ENCODE data around the gene SUSD4. TPM values are rescaled to one million over a fixed set of nuclear protein-coding genes. Genes with fewer than 3 reads are reported as not detected.

SUSD4 gene
- total and polyA plus RNA-seq, 10 of the 15 experiments (the other 5 are each of a cell fraction or from before 2014, with no cell fraction given): 0.13 to 1.1 (median 0.26) TPM; not detected in 3

DNA sequence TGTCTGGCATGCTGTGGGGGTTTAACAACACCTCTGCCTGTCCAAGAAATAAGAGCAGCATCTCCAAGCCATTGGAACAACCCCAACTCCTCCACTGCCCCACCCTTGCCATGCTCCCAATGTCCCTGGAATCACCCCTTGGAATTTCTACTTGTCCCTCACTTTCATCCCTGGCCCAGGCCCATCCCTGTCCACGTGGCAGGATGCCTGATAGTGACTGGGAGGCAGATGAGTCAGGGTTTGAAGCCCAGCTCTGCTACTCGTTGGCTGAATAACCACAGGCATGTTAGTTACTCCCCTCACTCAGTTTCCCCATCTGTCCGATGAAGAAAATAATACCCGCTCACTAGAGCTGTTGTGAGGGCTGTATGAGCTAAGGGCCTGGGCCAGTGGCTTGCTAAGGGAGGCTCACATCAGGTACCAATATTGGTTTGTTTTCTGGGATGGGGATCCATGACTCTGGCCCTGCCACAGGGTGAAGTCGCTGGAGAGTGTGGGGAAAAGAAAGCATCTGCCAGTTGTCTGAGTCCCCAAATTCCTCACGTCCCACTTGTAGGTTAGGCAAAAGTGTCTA is 121.5 kb downstream of the SUSD4 start:
- Histone ChIP-seq H3K9ac (ENCODE audit: control insufficient read depth, insufficient read depth, low read length) (no peak overlapping the region), H3K27me3 (replicated peaks in 1 of 2; ENCODE audit: control insufficient read depth in 2 of 2, insufficient read depth in 2 of 2, low read length in 1 of 2) (no peaks in the 10 kb centered on the region; a peak in 1 of 4 replicates), H3K79me2 (ENCODE audit: control insufficient read depth, insufficient read depth, low read length) (no peaks in the 10 kb centered on the region), H3K9me3 (replicated peaks; ENCODE audit: control insufficient read depth, insufficient read depth, low read length) (no peaks in the 10 kb centered on the region), H3K36me3 (ENCODE audit: control insufficient read depth in 2 of 2, insufficient read depth in 2 of 2, low read length in 1 of 2) (no peaks in the 10 kb centered on the region), H3K27ac (ENCODE audit: control insufficient read depth, insufficient read depth) (no peak overlapping the region), H3K4me1 (ENCODE audit: control insufficient read depth, insufficient read depth, low read length) (no peaks in the 10 kb centered on the region), H2AFZ (ENCODE audit: control insufficient read depth, low read depth, low read length) (no peak overlapping the region), H4K20me1 (ENCODE audit: control insufficient read depth, insufficient read depth) (no peaks in the 10 kb centered on the region), H3K4me3 (no peak overlapping the region), H3K4me2 (ENCODE audit: control insufficient read depth, insufficient read depth) (no peak overlapping the region)
- CTCF ChIA-PET: interaction anchor here (0.7 to 12.8 kb wide), 9 partner anchors 50 to 120 kb away, joined by 3 to 406 read pairs (median 4); partner anchors contain the start of gene TLR5
- DNase-seq (ENCODE audit: low read depth, low spot score) (no peak), ATAC-seq (no peak), FAIRE-seq (no peak)
- in situ Hi-C loops (cut with MboI): no loop called here
- SMC1A ChIA-PET (ENCODE audit: uncharacterized antibody, unreplicated experiment): interaction anchor here (1.1 to 12.3 kb wide), 11 partner anchors 46 to 113 kb away, joined by 3 to 218 read pairs (median 11); partner anchors contain the start of gene TLR5
- WGBS (ENCODE audit: insufficient coverage, insufficient replicate concordance, low lambda C conversion rate, missing lambda C conversion rate): 24% methylated on average over 6 of the region's 6 CpGs
- no TSS peak for BruUV-seq (replicated peaks)
- RAD21 ChIA-PET (ENCODE audit: unreplicated experiment): interaction anchor here (0.9 to 5.4 kb wide), 8 partner anchors 9 to 111 kb away, joined by 3 to 83 read pairs (median 10); partner anchors contain the start of gene TLR5
- intact Hi-C loops (cut with micrococcal nuclease; ENCODE audit: unreplicated experiment): loop anchor here (5.0 kb wide), 3 partner anchors 160 to 450 kb away; no protein-coding TSS in a partner anchor
- POLR2A ChIA-PET: interaction anchor here (1.3 kb wide), 1 partner anchor 109 kb away, joined by 4 read pairs; no protein-coding TSS in a partner anchor
- TF ChIP-seq HDAC2 (IDR thresholded peaks at IDR 0.05): no peak
- no peak for TF ChIP-seq PML (IDR thresholded peaks at IDR 0.05; ENCODE audit: low read length)
- TF ChIP-seq NFYA (IDR thresholded peaks at IDR 0.05; ENCODE audit: borderline replicate concordance, low read depth, low read length): no peak
- TF ChIP-seq, protein P1, sequence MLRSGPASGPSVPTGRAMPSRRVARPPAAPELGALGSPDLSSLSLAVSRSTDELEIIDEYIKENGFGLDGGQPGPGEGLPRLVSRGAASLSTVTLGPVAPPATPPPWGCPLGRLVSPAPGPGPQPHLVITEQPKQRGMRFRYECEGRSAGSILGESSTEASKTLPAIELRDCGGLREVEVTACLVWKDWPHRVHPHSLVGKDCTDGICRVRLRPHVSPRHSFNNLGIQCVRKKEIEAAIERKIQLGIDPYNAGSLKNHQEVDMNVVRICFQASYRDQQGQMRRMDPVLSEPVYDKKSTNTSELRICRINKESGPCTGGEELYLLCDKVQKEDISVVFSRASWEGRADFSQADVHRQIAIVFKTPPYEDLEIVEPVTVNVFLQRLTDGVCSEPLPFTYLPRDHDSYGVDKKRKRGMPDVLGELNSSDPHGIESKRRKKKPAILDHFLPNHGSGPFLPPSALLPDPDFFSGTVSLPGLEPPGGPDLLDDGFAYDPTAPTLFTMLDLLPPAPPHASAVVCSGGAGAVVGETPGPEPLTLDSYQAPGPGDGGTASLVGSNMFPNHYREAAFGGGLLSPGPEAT (IDR thresholded peaks at IDR 0.05; ENCODE audit: low read depth): no peak
- TF ChIP-seq HCFC1 (IDR thresholded peaks at IDR 0.05; ENCODE audit: low read length): no peak
- TF ChIP-seq ATF7 (IDR thresholded peaks at IDR 0.05; ENCODE audit: low read depth): no peak
- TF ChIP-seq, protein P2, sequence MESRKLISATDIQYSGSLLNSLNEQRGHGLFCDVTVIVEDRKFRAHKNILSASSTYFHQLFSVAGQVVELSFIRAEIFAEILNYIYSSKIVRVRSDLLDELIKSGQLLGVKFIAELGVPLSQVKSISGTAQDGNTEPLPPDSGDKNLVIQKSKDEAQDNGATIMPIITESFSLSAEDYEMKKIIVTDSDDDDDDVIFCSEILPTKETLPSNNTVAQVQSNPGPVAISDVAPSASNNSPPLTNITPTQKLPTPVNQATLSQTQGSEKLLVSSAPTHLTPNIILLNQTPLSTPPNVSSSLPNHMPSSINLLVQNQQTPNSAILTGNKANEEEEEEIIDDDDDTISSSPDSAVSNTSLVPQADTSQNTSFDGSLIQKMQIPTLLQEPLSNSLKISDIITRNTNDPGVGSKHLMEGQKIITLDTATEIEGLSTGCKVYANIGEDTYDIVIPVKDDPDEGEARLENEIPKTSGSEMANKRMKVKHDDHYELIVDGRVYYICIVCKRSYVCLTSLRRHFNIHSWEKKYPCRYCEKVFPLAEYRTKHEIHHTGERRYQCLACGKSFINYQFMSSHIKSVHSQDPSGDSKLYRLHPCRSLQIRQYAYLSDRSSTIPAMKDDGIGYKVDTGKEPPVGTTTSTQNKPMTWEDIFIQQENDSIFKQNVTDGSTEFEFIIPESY (IDR thresholded peaks at IDR 0.05): no peak
- TF ChIP-seq, protein P3, sequence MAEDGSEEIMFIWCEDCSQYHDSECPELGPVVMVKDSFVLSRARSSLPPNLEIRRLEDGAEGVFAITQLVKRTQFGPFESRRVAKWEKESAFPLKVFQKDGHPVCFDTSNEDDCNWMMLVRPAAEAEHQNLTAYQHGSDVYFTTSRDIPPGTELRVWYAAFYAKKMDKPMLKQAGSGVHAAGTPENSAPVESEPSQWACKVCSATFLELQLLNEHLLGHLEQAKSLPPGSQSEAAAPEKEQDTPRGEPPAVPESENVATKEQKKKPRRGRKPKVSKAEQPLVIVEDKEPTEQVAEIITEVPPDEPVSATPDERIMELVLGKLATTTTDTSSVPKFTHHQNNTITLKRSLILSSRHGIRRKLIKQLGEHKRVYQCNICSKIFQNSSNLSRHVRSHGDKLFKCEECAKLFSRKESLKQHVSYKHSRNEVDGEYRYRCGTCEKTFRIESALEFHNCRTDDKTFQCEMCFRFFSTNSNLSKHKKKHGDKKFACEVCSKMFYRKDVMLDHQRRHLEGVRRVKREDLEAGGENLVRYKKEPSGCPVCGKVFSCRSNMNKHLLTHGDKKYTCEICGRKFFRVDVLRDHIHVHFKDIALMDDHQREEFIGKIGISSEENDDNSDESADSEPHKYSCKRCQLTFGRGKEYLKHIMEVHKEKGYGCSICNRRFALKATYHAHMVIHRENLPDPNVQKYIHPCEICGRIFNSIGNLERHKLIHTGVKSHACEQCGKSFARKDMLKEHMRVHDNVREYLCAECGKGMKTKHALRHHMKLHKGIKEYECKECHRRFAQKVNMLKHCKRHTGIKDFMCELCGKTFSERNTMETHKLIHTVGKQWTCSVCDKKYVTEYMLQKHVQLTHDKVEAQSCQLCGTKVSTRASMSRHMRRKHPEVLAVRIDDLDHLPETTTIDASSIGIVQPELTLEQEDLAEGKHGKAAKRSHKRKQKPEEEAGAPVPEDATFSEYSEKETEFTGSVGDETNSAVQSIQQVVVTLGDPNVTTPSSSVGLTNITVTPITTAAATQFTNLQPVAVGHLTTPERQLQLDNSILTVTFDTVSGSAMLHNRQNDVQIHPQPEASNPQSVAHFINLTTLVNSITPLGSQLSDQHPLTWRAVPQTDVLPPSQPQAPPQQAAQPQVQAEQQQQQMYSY (CRISPR knock-in tag; IDR thresholded peaks at IDR 0.05): no peak
- TF ChIP-seq ZNF207 (IDR thresholded peaks at IDR 0.05; ENCODE audit: borderline replicate concordance): no peak
- TF ChIP-seq, protein P4, sequence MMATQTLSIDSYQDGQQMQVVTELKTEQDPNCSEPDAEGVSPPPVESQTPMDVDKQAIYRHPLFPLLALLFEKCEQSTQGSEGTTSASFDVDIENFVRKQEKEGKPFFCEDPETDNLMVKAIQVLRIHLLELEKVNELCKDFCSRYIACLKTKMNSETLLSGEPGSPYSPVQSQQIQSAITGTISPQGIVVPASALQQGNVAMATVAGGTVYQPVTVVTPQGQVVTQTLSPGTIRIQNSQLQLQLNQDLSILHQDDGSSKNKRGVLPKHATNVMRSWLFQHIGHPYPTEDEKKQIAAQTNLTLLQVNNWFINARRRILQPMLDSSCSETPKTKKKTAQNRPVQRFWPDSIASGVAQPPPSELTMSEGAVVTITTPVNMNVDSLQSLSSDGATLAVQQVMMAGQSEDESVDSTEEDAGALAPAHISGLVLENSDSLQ (IDR thresholded peaks at IDR 0.05): no peak
- TF ChIP-seq, protein P5, sequence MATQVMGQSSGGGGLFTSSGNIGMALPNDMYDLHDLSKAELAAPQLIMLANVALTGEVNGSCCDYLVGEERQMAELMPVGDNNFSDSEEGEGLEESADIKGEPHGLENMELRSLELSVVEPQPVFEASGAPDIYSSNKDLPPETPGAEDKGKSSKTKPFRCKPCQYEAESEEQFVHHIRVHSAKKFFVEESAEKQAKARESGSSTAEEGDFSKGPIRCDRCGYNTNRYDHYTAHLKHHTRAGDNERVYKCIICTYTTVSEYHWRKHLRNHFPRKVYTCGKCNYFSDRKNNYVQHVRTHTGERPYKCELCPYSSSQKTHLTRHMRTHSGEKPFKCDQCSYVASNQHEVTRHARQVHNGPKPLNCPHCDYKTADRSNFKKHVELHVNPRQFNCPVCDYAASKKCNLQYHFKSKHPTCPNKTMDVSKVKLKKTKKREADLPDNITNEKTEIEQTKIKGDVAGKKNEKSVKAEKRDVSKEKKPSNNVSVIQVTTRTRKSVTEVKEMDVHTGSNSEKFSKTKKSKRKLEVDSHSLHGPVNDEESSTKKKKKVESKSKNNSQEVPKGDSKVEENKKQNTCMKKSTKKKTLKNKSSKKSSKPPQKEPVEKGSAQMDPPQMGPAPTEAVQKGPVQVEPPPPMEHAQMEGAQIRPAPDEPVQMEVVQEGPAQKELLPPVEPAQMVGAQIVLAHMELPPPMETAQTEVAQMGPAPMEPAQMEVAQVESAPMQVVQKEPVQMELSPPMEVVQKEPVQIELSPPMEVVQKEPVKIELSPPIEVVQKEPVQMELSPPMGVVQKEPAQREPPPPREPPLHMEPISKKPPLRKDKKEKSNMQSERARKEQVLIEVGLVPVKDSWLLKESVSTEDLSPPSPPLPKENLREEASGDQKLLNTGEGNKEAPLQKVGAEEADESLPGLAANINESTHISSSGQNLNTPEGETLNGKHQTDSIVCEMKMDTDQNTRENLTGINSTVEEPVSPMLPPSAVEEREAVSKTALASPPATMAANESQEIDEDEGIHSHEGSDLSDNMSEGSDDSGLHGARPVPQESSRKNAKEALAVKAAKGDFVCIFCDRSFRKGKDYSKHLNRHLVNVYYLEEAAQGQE (IDR thresholded peaks at IDR 0.05; ENCODE audit: low read depth, low read length): no peak

Data from GM12878 (cell line).